H1 (cell line): Measurements from ENCODE around the gene ALOX5AP. TPM values are rescaled to one million over a fixed set of nuclear protein-coding genes. Genes with fewer than 3 reads are reported as not detected.

ENCODE experiments used
- CTCF ChIA-PET: fragments of 300-600 bp; sonication (Branson Sonifier 250); formaldehyde crosslinking; loops from one replicate; lab custom pipeline; 2021; ENCODE audit not compliant: partially characterized antibody; lab: Charles Lee
- POLR2A ChIA-PET: fragments of 300-600 bp; sonication (Branson Sonifier 250); formaldehyde crosslinking; loops from one replicate; lab custom pipeline; 2021; ENCODE audit warnings: inconsistent platforms; ENCODE audit not compliant: partially characterized antibody; lab: Charles Lee
- DNase-seq, 2 experiments: peaks; one replicate each; pipeline versions ENCODE4 v3.0.0 to v3.0.0-alpha.2; 2010 to 2022; ENCODE audit warnings: low spot score in 2 of 2, low read depth in 1 of 2, mixed read lengths in 1 of 2
- FAIRE-seq: peaks from 2 replicates; lab custom pipeline; 2011; peaks lifted over from hg19 to GRCh38; lab: Jason Lieb, UNC
- H2AFZ ChIP-seq: 2 replicates; pipeline ENCODE4 v1.8.1; 2012; ENCODE audit warnings: low read length, inconsistent platforms
- H2AK5ac ChIP-seq: 2 replicates; pipeline ENCODE4 v1.6.1; 2013; ENCODE audit warnings: low read depth, low read length
- H2BK120ac ChIP-seq: replicated peaks from 2 replicates; pipeline ENCODE3; 2013; ENCODE audit warnings: low read depth, low read length, inconsistent platforms
- H2BK12ac ChIP-seq: 2 replicates; pipeline ENCODE4 v1.6.1; 2013; ENCODE audit warnings: low read depth, low read length
- H2BK15ac ChIP-seq: 2 replicates; pipeline ENCODE4 v1.6.1; 2013; ENCODE audit warnings: low read length
- H2BK20ac ChIP-seq: 2 replicates; pipeline ENCODE4 v1.6.1; 2013; ENCODE audit warnings: low read length
- H2BK5ac ChIP-seq: 2 replicates; pipeline ENCODE4 v1.6.1; 2013; ENCODE audit warnings: low read depth, low read length
- H3K14ac ChIP-seq: 2 replicates; pipeline ENCODE4 v1.6.1; 2013; ENCODE audit warnings: inconsistent platforms; ENCODE audit not compliant: insufficient read length
- H3K18ac ChIP-seq: 2 replicates; pipeline ENCODE4 v1.6.1; 2013; ENCODE audit warnings: low read length; ENCODE audit errors: extremely low read depth
- H3K23ac ChIP-seq: 2 replicates; pipeline ENCODE4 v1.6.1; 2013; ENCODE audit warnings: inconsistent platforms; ENCODE audit not compliant: insufficient read length
- H3K23me2 ChIP-seq: 2 replicates; pipeline ENCODE4 v1.6.1; 2013; ENCODE audit warnings: low read depth, low read length
- H3K27ac ChIP-seq: 2 replicates; pipeline ENCODE4 v1.6.1; 2011; ENCODE audit warnings: low read depth, low read length, inconsistent platforms
- H3K27me3 ChIP-seq, 4 experiments: replicated peaks in 1 of 4; 1 replicate in 1 of 4; 2 replicates in 3 of 4; pipeline versions ENCODE4 v1.6.1 to v1.8.1; 2011 to 2013; ENCODE audit warnings: low read length in 3 of 4, mild to moderate bottlenecking in 3 of 4, inconsistent platforms in 2 of 4, mixed read lengths in 2 of 4, moderate library complexity in 1 of 4; ENCODE audit not compliant: control insufficient read depth in 3 of 4, insufficient read depth in 3 of 4; ENCODE audit errors: extremely low read depth in 1 of 4
- H3K36me3 ChIP-seq, 4 experiments: 2 replicates each; pipeline versions ENCODE4 v1.6.1 to v1.8.1; 2011 to 2013; ENCODE audit warnings: mild to moderate bottlenecking in 4 of 4, low read length in 3 of 4, moderate library complexity in 2 of 4, control low read depth in 1 of 4, inconsistent platforms in 1 of 4; ENCODE audit not compliant: insufficient read depth in 4 of 4, control insufficient read depth in 2 of 4
- H3K4ac ChIP-seq: replicated peaks from 2 replicates; pipeline ENCODE3; 2013; ENCODE audit warnings: low read length, low read depth, mixed read lengths, inconsistent platforms; ENCODE audit not compliant: insufficient read length
- H3K4me1 ChIP-seq, 4 experiments: replicated peaks in 1 of 4; 1 replicate in 1 of 4; 2 replicates in 3 of 4; pipeline versions ENCODE4 v1.6.1 to v1.8.1; 2011 to 2013; ENCODE audit warnings: low read length in 3 of 4, inconsistent platforms in 2 of 4, mixed read lengths in 1 of 4; ENCODE audit not compliant: insufficient read depth in 4 of 4, control insufficient read depth in 3 of 4
- H3K4me2 ChIP-seq, 2 experiments: 2 replicates each; pipeline versions ENCODE4 v1.6.1 to v1.8.1; 2011 to 2013; ENCODE audit warnings: low read depth in 2 of 2, low read length in 2 of 2, control low read depth in 1 of 2, inconsistent platforms in 1 of 2, mild to moderate bottlenecking in 1 of 2; ENCODE audit not compliant: insufficient read depth in 1 of 2
- H3K4me3 ChIP-seq, 4 experiments: fragments of 200-600, 300-600 bp in 1 of 4; sonication (generic), shearing (Covaris generic), sonication (Bioruptor Twin) in 1 of 4; 2 replicates each; pipeline versions ENCODE4 v1.5.1 to v1.8.1; 2011 to 2016; ENCODE audit warnings: low read length in 4 of 4, low read depth in 3 of 4, control low read depth in 2 of 4, inconsistent platforms in 2 of 4, mild to moderate bottlenecking in 2 of 4, mixed read lengths in 1 of 4, moderate library complexity in 1 of 4; ENCODE audit not compliant: insufficient read depth in 2 of 4; ENCODE audit errors: extremely low read depth in 1 of 4
- H3K56ac ChIP-seq: replicated peaks from 2 replicates; pipeline ENCODE3; 2013; ENCODE audit warnings: low read depth, mild to moderate bottlenecking, mixed read lengths, low read length, inconsistent platforms; ENCODE audit not compliant: insufficient read length
- H3K79me1 ChIP-seq: 2 replicates; pipeline ENCODE4 v1.6.1; 2013; ENCODE audit warnings: low read depth, low read length, control low read depth
- H3K79me2 ChIP-seq, 2 experiments: 2 replicates each; pipeline versions ENCODE4 v1.6.1 to v1.8.1; 2012 to 2013; ENCODE audit warnings: low read length in 2 of 2, mild to moderate bottlenecking in 2 of 2, inconsistent platforms in 1 of 2; ENCODE audit not compliant: insufficient read depth in 2 of 2, control insufficient read depth in 1 of 2
- H3K9ac ChIP-seq, 4 experiments: replicated peaks in 1 of 4; 1 replicate in 1 of 4; 2 replicates in 3 of 4; pipeline versions ENCODE4 v1.6.1 to v1.8.1; 2011 to 2013; ENCODE audit warnings: low read depth in 3 of 4, low read length in 3 of 4, control low read depth in 2 of 4, mild to moderate bottlenecking in 2 of 4, moderate library complexity in 2 of 4, inconsistent platforms in 1 of 4; ENCODE audit errors: extremely low read depth in 1 of 4
- H3K9me3 ChIP-seq, 2 experiments: 2 replicates each; pipeline versions ENCODE4 v1.6.1 to v1.8.1; 2012 to 2013; ENCODE audit warnings: mild to moderate bottlenecking in 2 of 2, moderate library complexity in 2 of 2, control low read depth in 1 of 2, inconsistent platforms in 1 of 2, low read depth in 1 of 2, low read length in 1 of 2, mixed read lengths in 1 of 2; ENCODE audit not compliant: insufficient read depth in 2 of 2
- H4K20me1 ChIP-seq, 2 experiments: replicated peaks in 1 of 2; 2 replicates each; pipeline versions ENCODE3 to v1.8.1; 2011 to 2013; ENCODE audit warnings: inconsistent platforms in 2 of 2, low read length in 2 of 2, mild to moderate bottlenecking in 1 of 2; ENCODE audit not compliant: insufficient read depth in 2 of 2, control insufficient read depth in 1 of 2
- H4K5ac ChIP-seq: 2 replicates; pipeline ENCODE4 v1.6.1; 2013; ENCODE audit warnings: low read length, low read depth, mixed read lengths, inconsistent platforms; ENCODE audit not compliant: insufficient read length
- H4K8ac ChIP-seq: 2 replicates; pipeline ENCODE4 v1.8.0; 2013; ENCODE audit warnings: mild to moderate bottlenecking, moderate library complexity, low read length, inconsistent platforms; ENCODE audit not compliant: insufficient read depth; ENCODE audit errors: extremely low read depth
- H4K91ac ChIP-seq: replicated peaks from 2 replicates; pipeline ENCODE3; 2013; ENCODE audit warnings: low read length, mixed read lengths, inconsistent platforms; ENCODE audit not compliant: insufficient read length
- ASH2L ChIP-seq: fragments of 200-600, 300-600 bp; sonication (generic); IDR thresholded peaks from one replicate; pipeline ENCODE4 v1.7.1; 2017; ENCODE audit warnings: low read length
- BCL11A ChIP-seq, 2 experiments: IDR thresholded peaks; one replicate each; pipeline ENCODE4 v1.6.1; 2011; ENCODE audit warnings: low read depth in 2 of 2, low read length in 2 of 2, mild to moderate bottlenecking in 2 of 2
- CBX5 ChIP-seq: fragments of 300-800, 300-1000 bp; sonication (generic); IDR thresholded peaks from 2 replicates; pipeline ENCODE4 v1.7.1; 2016; ENCODE audit warnings: antibody characterized with exemption, low read length, low read depth
- CEBPB ChIP-seq: IDR thresholded peaks from 2 replicates; pipeline ENCODE4 v1.6.1; 2012; ENCODE audit warnings: low read depth, low read length
- CTBP2 ChIP-seq: IDR thresholded peaks from 2 replicates; pipeline ENCODE4 v1.7.0; 2011; ENCODE audit warnings: borderline replicate concordance, mild to moderate bottlenecking, moderate library complexity, mixed read lengths, low read length; ENCODE audit not compliant: insufficient read depth, insufficient read length
- RNF2 ChIP-seq: fragments of 200-900, 300-1000 bp; sonication (generic); IDR thresholded peaks from 2 replicates; pipeline ENCODE4 v1.7.1; 2016; ENCODE audit warnings: borderline replicate concordance, low read depth, mild to moderate bottlenecking, antibody characterized with exemption, low read length; ENCODE audit not compliant: poor library complexity, severe bottlenecking; ENCODE audit errors: missing control alignments
- WGBS, 2 experiments: shearing (Covaris generic) in 1 of 2; methylation state at CpG; one replicate each; pipeline versions ENCODE4 v1.1.6 to v1.1.7; 2013 to 2015; ENCODE audit warnings: low lambda C conversion rate in 2 of 2, mixed read lengths in 2 of 2, inconsistent platforms in 1 of 2, low coverage in 1 of 2, missing lambda C conversion rate in 1 of 2; ENCODE audit not compliant: insufficient replicate concordance in 2 of 2, insufficient coverage in 1 of 2, insufficient read length in 1 of 2; ENCODE audit errors: extremely low coverage in 1 of 2, missing lambda C conversion rate in 1 of 2; 5-methylcytosine and 5-hydroxymethylcytosine counted together
- polyA plus RNA-seq, 7 experiments: library from polyadenylated mRNA; depleted of rRNA in 3 of 7; stranded (reverse) in 5 of 7; unstranded in 2 of 7; fragments of >200 nt in 5 of 7; fragments of 200-250 nt in 2 of 7; gene quantifications; 1 replicate in 5 of 7; 2 replicates in 1 of 7; 4 replicates in 1 of 7; pipeline versions ENCODE4 v1.2.1 to v1.2.3, GENCODE V29; 2011 to 2013; ENCODE audit warnings: missing spikeins in 2 of 7, mixed read lengths in 2 of 7
- total RNA-seq: library from RNA; stranded (reverse); fragmentation: NEBNext Ultra II Directional; extraction: Animal tissue kit (Norgen Biotek cat#: 25700); gene quantifications from 2 replicates; pipeline ENCODE4 v1.2.1, GENCODE V29; 2021

Gene ALOX5AP
- total and polyA plus RNA-seq, 2 of the 8 experiments (the other 6 are each of a cell fraction or from before 2014, with no cell fraction given) = not detected

- FAIRE-seq = no peak
- no peaks in the 10 kb centered on the region for H3K79me2 ChIP-seq
- H3K14ac ChIP-seq = no peak overlapping the region
- H3K18ac ChIP-seq = no peak overlapping the region
- no peak overlapping the region for H3K9ac ChIP-seq
- no peak overlapping the region for H3K23ac ChIP-seq
- H4K20me1 ChIP-seq = no peaks in the 10 kb centered on the region
- no peak overlapping the region for H2BK5ac ChIP-seq
- POLR2A ChIA-PET = no interaction called here
- no peak overlapping the region for H3K4ac ChIP-seq
- H3K4me1 ChIP-seq = peaks cover 0 to 5% (median 0%) of the 10 kb centered on the region in 4 experiments; a peak in 3 of 7 replicates
- H3K9me3 ChIP-seq = no peaks in the 10 kb centered on the region
- 96% methylated on average over 7 of the region's 7 CpGs; no CpG with 5 or more reads in 1 of the 2 experiments for WGBS, 2 experiments
- no peak overlapping the region for H2BK12ac ChIP-seq
- no peaks in the 10 kb centered on the region for H3K36me3 ChIP-seq
- no peak overlapping the region for H4K8ac ChIP-seq
- H4K91ac ChIP-seq = no peak overlapping the region
- no peak overlapping the region for H3K4me2 ChIP-seq
- TF ChIP-seq CTBP2 (no peak), CEBPB (no peak), CBX5 (no peak), BCL11A (IDR thresholded peaks at IDR 0.05; ENCODE audit: low read depth in 2 of 2, low read length in 2 of 2) (no peak), RNF2 (no peak), ASH2L (no peak)
- no peak overlapping the region for H4K5ac ChIP-seq
- no peak overlapping the region for H2AFZ ChIP-seq
- no peaks in the 10 kb centered on the region for H3K23me2 ChIP-seq
- no peak overlapping the region for H3K4me3 ChIP-seq
- H3K56ac ChIP-seq = no peak overlapping the region
- no peaks in the 10 kb centered on the region for H3K79me1 ChIP-seq
- H3K27ac ChIP-seq = no peak overlapping the region
- H2BK20ac ChIP-seq = no peak overlapping the region
- CTCF ChIA-PET = no interaction called here
- H2AK5ac ChIP-seq = no peak overlapping the region
- H2BK120ac ChIP-seq = no peak overlapping the region
- DNase-seq = no peak
- H2BK15ac ChIP-seq = no peak overlapping the region
- no peaks in the 10 kb centered on the region for H3K27me3 ChIP-seq
These were observed 37.3 kb upstream of the ALOX5AP start for GRCh38 chr13:30697996-30698401.
